Kidney epithelial cell (primary cell): ENCODE data around the gene SORCS2. TPM values are rescaled to one million over a fixed set of nuclear protein-coding genes. Genes with fewer than 3 reads are reported as not detected.

ENCODE experiments used
- DNase-seq: peaks from one replicate; pipeline ENCODE4 v3.0.0-alpha.2; 2010; ENCODE audit warnings: low read depth
- H3K27me3 ChIP-seq: 2 replicates; pipeline ENCODE4 v1.6.0; 2011; ENCODE audit warnings: low read length; ENCODE audit not compliant: control insufficient read depth, insufficient read depth
- H3K36me3 ChIP-seq: 2 replicates; pipeline ENCODE4 v1.5.1; 2011; ENCODE audit warnings: low read length; ENCODE audit not compliant: control insufficient read depth, insufficient read depth
- H3K4me3 ChIP-seq: 2 replicates; pipeline ENCODE4 v1.5.1; 2011; ENCODE audit warnings: low read depth, mild to moderate bottlenecking, control low read depth, low read length
- total RNA-seq: library from RNA; depleted of rRNA; stranded (reverse); fragments of >200 nt; gene quantifications from 2 replicates; pipeline ENCODE4 v1.2.3, GENCODE V29; 2015
- TF ChIP-seq, protein P1 (sequence below): IDR thresholded peaks from 2 replicates; pipeline ENCODE4 v1.5.1; 2011; ENCODE audit warnings: mild to moderate bottlenecking, moderate library complexity, low read length, control low read depth, inconsistent platforms; ENCODE audit not compliant: insufficient read depth, poor library complexity, severe bottlenecking

The SORCS2 gene
- total RNA-seq, 1 donor from 2014 or later = 1.4 TPM

DNA sequence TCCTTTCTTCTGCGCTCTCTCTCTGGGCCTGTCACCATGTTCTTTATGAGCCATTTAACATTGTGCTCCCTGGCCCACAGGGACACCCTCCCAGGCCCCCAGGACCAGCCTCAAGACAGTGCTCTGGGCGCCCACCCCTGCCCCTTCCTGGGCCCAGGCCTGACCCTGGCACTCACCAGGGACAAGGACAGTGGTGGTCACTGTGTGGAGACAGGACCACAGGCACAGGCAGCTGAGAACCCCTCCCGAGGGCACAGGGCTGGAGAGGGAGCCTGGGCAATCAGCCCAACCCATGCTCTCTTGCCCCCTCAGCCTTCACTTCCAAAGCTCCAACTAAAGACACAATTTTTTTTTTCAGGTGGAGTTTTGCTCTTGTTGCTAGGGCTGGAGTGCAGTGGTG is 460.6 kb downstream of the SORCS2 start:
- TF ChIP-seq, protein P1, sequence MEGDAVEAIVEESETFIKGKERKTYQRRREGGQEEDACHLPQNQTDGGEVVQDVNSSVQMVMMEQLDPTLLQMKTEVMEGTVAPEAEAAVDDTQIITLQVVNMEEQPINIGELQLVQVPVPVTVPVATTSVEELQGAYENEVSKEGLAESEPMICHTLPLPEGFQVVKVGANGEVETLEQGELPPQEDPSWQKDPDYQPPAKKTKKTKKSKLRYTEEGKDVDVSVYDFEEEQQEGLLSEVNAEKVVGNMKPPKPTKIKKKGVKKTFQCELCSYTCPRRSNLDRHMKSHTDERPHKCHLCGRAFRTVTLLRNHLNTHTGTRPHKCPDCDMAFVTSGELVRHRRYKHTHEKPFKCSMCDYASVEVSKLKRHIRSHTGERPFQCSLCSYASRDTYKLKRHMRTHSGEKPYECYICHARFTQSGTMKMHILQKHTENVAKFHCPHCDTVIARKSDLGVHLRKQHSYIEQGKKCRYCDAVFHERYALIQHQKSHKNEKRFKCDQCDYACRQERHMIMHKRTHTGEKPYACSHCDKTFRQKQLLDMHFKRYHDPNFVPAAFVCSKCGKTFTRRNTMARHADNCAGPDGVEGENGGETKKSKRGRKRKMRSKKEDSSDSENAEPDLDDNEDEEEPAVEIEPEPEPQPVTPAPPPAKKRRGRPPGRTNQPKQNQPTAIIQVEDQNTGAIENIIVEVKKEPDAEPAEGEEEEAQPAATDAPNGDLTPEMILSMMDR = no peak
- H3K27me3 ChIP-seq = peaks cover 4% of the 10 kb centered on the region
- no peak for DNase-seq
- H3K4me3 ChIP-seq = no peak overlapping the region
- H3K36me3 ChIP-seq = no peaks in the 10 kb centered on the region

DNA sequence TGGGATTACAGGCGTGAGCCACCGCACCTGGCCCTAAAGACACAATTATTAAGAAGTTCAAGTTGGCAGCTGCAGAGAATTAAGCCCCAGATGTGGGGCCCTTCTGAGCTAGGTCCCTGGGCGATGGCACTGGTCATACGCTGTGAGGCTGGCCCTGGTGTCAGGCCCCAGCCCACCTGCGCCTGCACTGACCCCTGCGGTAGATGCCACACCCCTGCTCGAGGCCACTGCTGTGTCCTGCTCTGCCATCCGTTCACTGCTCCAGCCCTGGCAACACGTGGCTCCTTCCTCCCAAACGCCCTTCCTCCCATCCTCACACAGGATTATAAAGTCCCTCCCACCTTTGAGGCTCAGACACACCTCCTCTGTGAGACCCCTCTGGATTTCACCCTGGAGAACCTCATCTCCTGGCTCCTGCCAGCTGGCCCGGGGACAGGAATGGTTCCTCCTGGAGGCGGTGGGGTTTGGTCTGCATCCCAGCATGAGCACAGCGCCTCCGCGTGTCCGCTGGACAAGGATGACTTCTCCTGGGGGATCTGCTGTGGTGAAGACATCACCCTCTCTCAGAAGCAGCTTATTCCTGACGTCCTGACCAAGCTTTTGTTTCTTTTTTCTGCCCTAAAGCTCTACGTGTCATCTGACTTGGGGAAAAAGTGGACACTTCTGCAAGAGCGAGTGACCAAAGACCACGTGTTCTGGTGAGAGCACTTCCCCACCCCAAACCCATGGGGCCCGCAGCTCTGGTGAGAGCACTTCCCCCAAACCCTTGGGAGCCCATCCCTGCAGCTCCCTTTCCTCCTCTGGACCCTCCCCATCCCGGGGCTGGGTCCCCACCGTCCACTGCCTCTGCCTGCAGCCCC is 461.4 kb downstream of the SORCS2 start:
- DNase-seq = no peak
- H3K4me3 ChIP-seq = no peak overlapping the region
- TF ChIP-seq, protein P1 = no peak
- H3K36me3 ChIP-seq = no peaks in the 10 kb centered on the region
- peaks cover 4% of the 10 kb centered on the region for H3K27me3 ChIP-seq

DNA sequence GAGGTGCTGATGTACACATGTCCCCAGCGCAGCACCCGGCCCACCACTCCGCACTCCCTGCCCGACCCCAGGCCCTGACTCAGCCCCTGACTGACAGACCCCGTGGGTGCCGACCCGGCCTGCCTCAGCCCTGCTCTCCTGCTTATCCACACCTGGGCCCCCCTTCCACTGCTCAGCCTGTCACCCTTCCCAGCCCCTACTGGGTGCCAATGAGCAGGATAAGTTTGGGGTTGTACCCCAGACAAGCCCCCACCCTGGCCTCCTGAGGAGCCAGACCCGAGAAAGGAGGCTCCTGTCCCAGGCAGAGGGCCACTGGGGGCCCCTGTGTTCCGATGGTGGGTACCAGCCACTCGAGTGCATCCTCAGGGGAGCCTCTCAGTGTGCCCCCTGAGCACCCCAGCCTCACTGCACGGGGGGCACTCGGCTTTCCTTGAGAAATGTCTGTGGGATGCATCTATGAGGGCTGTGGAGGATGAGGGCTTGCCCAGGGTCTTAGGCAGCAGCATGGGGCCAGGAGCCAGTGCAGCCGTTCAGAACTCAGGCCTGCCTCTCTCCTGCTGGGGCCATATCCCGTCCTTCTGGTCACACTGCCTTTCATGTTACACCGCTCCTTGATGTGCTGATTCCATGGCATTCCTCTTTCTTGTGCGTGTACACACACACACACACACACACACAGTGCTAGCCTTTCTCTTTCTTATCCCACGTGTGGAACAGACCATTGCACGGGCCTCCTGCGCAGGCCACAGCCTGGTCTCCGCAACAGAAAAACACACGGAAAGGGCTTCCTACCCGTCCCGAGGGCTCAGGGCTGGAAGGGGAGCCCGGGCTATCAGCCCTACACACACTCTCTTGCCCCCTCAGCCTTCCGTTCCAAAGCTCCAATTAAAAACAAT is 462.5 kb downstream of the SORCS2 start:
- H3K36me3 ChIP-seq = no peaks in the 10 kb centered on the region
- DNase-seq = no peak
- H3K27me3 ChIP-seq = peaks cover 4% of the 10 kb centered on the region
- no peak overlapping the region for H3K4me3 ChIP-seq
- TF ChIP-seq, protein P1 = no peak

DNA sequence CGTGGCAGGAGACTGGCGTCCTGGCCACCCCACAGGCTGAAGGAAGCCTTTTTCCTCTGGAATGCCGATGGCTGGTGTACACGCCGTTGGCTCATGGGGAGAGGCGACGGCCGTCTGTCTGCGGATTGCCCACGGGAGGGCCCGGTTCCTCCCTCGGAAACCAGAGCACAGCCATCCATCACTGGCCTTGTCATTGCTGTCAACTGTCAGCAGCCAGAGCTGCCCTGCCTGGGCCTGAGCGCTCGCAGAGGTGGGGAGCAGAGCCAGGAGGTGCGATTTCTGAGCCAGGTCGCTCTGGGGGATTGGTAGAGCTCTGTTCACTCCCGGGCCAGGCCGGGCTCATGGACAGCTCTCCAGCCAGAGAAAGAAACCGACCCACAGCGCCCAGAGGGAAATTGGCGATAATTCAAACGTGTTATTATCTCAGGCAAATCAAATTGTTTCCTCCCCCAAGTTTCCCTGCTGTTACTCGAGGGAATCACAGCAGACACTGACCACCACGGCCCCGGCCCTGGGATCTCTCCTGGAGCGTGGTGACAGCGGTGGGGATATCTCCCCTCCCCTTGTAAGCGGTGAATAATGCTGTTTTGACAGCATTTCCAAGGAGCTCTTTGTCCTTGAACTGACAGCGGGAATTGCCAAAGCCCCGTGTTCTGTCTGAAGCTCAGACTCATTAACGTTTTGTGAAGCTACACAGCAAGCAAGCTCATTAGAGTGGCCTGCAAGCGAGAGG is 463.3 kb downstream of the SORCS2 start:
- TF ChIP-seq, protein P1 = no peak
- Histone ChIP-seq H3K27me3 (peaks cover 4% of the 10 kb centered on the region), H3K36me3 (no peaks in the 10 kb centered on the region), H3K4me3 (no peak overlapping the region)
- DNase-seq = no peak

DNA sequence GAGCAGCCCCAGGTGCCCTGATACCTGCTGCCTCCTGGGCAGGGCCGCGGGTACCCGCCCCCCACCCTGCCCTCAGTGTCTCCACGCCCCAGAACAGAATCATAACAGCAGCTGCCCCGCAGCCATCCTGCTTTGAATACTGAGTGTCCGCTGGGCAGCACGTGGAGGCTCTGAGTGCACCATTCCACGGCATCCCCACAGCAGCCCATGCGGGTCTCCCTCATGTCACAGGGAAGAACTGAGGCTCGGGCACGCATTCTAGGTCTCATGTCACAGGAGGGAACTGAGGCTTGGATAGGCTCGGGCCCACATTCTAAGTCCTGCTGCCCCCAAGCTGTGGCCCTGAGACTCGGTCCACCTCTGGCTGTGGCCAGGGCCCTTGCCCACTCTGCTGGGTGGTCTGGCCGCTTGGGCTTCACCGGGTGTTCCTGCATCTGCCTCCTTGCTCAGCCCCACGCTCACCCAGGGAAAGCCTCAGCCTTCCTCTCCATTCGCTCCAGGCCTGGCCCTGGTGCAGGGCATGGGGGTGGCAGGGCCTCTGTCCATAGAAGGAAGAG is 464.0 kb downstream of the SORCS2 start:
- no peaks in the 10 kb centered on the region for H3K36me3 ChIP-seq

More for the DNA sequence above, 464.0 kb downstream of the SORCS2 start:
- Histone ChIP-seq H3K4me3 (no peak overlapping the region), H3K27me3 (peaks cover 4% of the 10 kb centered on the region)
- TF ChIP-seq, protein P1 = no peak
- DNase-seq = no peak
